Thymus (tissue), 11 donors: ENCODE data around the gene PTPN1. TPM values are rescaled to one million over a fixed set of nuclear protein-coding genes. Genes with fewer than 3 reads are reported as not detected.
A peak's percentile ranks its signal among the peaks of the same experiment; 100 is the strongest.
"Not testable (repeated sequence)": the region's sequence is repeated elsewhere in the genome, so short reads cannot be mapped to it uniquely, and the experiment has no call there.

Source experiments
- DNase-seq, 9 donors: peaks; one replicate each; pipeline ENCODE4 v3.0.0-alpha.2; 2013; ENCODE audit warnings: low spot score in 9 of 9, low read depth in 6 of 9, missing footprints in 1 of 9
- H3K27ac ChIP-seq, 2 donors: one replicate each; pipeline ENCODE4 v1.5.1; 2013; ENCODE audit warnings: control low read depth in 1 of 2, low read depth in 1 of 2, low read length in 1 of 2, mild to moderate bottlenecking in 1 of 2, moderate library complexity in 1 of 2
- H3K27me3 ChIP-seq, 2 donors: one replicate each; pipeline ENCODE4 v1.5.1; 2013; ENCODE audit warnings: low read length in 1 of 2; ENCODE audit not compliant: control insufficient read depth in 2 of 2, insufficient read depth in 1 of 2
- H3K36me3 ChIP-seq, 2 donors: one replicate each; pipeline ENCODE4 v1.5.1; 2013; ENCODE audit warnings: low read length in 1 of 2, mild to moderate bottlenecking in 1 of 2, moderate library complexity in 1 of 2; ENCODE audit not compliant: control insufficient read depth in 2 of 2, insufficient read depth in 2 of 2
- H3K4me1 ChIP-seq, 2 donors: one replicate each; pipeline ENCODE4 v1.5.1; 2013; ENCODE audit warnings: low read length in 2 of 2; ENCODE audit not compliant: control insufficient read depth in 2 of 2, insufficient read depth in 2 of 2
- H3K4me3 ChIP-seq, 2 donors: one replicate each; pipeline ENCODE4 v1.5.1; 2013; ENCODE audit warnings: low read length in 2 of 2, control low read depth in 1 of 2, mild to moderate bottlenecking in 1 of 2
- H3K9me3 ChIP-seq, 2 donors: one replicate each; pipeline ENCODE4 v1.5.1; 2013; ENCODE audit warnings: low read length in 1 of 2, mild to moderate bottlenecking in 1 of 2; ENCODE audit not compliant: control insufficient read depth in 2 of 2, insufficient read depth in 1 of 2
- WGBS: extraction: QIAGEN DNeasy Blood & Tissue Kit; methylation state at CpG from one replicate; pipeline ENCODE4 v1.1.7; 2013; 5-methylcytosine and 5-hydroxymethylcytosine counted together
- polyA plus RNA-seq: library from polyadenylated mRNA; stranded (reverse); fragments of 200-250 nt; gene quantifications from one replicate; pipeline ENCODE4 v1.2.3, GENCODE V29; 2013
- total RNA-seq: library from RNA; stranded (reverse); fragments of 120-200 nt; gene quantifications from one replicate; pipeline ENCODE4 v1.2.4, GENCODE V29; 2013
- donor health status: healthy.

Gene PTPN1
- total and polyA plus RNA-seq, 2 donors = 23.0 to 56.1 TPM

- Histone ChIP-seq H3K4me3 (no peak overlapping the region), H3K36me3 (no peaks in the 10 kb centered on the region), H3K9me3 (no peaks in the 10 kb centered on the region), H3K27me3 (no peaks in the 10 kb centered on the region), H3K4me1 (peaks cover 0 to 2% of the 10 kb centered on the region in 2 donors), H3K27ac (no peak overlapping the region)
- peak in 2 of 9 donors; percentile 28 to 47 for DNase-seq
- WGBS = 91% methylated on average over 3 of the region's 3 CpGs
These were observed 42.3 kb upstream of the PTPN1 start for GRCh38 chr20:50467718-50468356.

DNA sequence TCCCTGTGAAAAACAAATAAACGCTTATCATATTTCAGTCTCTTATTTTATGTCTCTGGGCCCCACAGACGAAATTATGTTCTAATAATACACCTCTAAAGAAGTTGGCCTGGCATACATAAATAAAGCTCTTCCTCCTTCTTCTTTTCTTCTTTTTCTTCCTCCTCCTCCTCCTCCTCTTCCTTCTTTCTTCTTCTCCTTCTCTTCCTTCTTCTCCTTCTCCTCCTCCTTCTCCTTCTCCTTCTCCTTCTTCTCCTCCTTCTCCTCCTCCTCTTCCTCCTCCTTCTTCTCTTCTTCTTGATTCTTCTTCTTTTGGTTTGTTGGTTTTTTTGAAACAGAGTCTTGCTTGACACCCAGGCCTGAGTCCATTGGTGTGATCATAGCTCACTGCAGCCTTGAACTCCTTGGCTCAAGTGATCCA lies 41.8 kb upstream of the PTPN1 start:
- 94% methylated on average over 2 of the region's 2 CpGs for WGBS
- H3K36me3 ChIP-seq = no peaks in the 10 kb centered on the region
- H3K27ac ChIP-seq = no peak overlapping the region
- DNase-seq = no peak
- H3K4me3 ChIP-seq = no peak overlapping the region
- no peaks in the 10 kb centered on the region for H3K27me3 ChIP-seq
- no peaks in the 10 kb centered on the region for H3K9me3 ChIP-seq
- H3K4me1 ChIP-seq = peaks cover 0 to 2% of the 10 kb centered on the region in 2 donors

DNA sequence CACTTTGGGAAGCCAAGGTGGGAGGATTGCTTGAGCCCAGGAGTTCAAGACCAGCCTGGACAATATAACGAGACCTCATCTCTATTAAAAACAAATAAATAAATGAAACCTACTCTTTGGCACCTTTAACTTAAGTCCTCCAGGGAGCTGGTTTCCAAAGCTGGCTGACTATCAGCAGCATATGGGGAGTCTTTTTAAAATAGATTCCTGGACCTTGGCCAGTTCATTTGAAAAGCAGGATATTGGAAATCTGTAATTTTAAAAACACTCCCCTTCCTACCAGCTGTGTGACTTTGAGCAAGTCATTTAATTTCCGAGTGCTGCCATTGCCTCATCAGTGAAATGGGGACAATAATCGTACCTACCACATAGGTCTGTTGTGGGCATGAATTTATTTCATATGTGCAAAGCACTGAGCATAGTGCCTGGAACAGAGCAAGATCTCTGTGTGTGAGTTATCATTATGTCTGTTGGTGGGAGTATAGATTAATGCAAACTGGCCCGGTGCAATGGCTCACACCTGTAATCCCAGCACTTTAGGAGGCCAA lies 40.9 kb upstream of the PTPN1 start:
- Histone ChIP-seq H3K36me3 (no peaks in the 10 kb centered on the region), H3K27ac (no peak overlapping the region), H3K4me3 (no peak overlapping the region), H3K27me3 (no peaks in the 10 kb centered on the region), H3K4me1 (peaks cover 0 to 2% of the 10 kb centered on the region in 2 donors), H3K9me3 (no peaks in the 10 kb centered on the region)
- no peak for DNase-seq
- WGBS = 98% methylated on average over 4 of the region's 4 CpGs

- Histone ChIP-seq H3K27me3 (no peaks in the 10 kb centered on the region), H3K9me3 (no peaks in the 10 kb centered on the region), H3K4me1 (no peaks in the 10 kb centered on the region), H3K36me3 (no peaks in the 10 kb centered on the region), H3K4me3 (no peak overlapping the region), H3K27ac (no peak overlapping the region)
- 99% methylated on average over 2 of the region's 2 CpGs for WGBS
- DNase-seq = no peak
These were observed 40.4 kb upstream of the PTPN1 start for GRCh38 chr20:50469796-50470195.

- 91% methylated on average over 4 of the region's 4 CpGs for WGBS
- Histone ChIP-seq H3K4me1 (no peaks in the 10 kb centered on the region), H3K9me3 (no peaks in the 10 kb centered on the region), H3K36me3 (no peaks in the 10 kb centered on the region), H3K27me3 (no peaks in the 10 kb centered on the region), H3K4me3 (no peak overlapping the region), H3K27ac (no peak overlapping the region)
- no peak for DNase-seq
These were observed 39.8 kb upstream of the PTPN1 start for GRCh38 chr20:50470264-50470858.

GRCh38 chr20:50471231-50471630 lies 39.0 kb upstream of the PTPN1 start:
- 48% methylated on average over 1 of the region's 1 CpG for WGBS
- no peaks in the 10 kb centered on the region for H3K9me3 ChIP-seq
- H3K27me3 ChIP-seq = no peaks in the 10 kb centered on the region
- H3K4me1 ChIP-seq = peaks cover 0 to 2% of the 10 kb centered on the region in 2 donors
- no peak for DNase-seq
- H3K36me3 ChIP-seq = no peaks in the 10 kb centered on the region
- H3K27ac ChIP-seq = no peak overlapping the region
- no peak overlapping the region for H3K4me3 ChIP-seq

DNA sequence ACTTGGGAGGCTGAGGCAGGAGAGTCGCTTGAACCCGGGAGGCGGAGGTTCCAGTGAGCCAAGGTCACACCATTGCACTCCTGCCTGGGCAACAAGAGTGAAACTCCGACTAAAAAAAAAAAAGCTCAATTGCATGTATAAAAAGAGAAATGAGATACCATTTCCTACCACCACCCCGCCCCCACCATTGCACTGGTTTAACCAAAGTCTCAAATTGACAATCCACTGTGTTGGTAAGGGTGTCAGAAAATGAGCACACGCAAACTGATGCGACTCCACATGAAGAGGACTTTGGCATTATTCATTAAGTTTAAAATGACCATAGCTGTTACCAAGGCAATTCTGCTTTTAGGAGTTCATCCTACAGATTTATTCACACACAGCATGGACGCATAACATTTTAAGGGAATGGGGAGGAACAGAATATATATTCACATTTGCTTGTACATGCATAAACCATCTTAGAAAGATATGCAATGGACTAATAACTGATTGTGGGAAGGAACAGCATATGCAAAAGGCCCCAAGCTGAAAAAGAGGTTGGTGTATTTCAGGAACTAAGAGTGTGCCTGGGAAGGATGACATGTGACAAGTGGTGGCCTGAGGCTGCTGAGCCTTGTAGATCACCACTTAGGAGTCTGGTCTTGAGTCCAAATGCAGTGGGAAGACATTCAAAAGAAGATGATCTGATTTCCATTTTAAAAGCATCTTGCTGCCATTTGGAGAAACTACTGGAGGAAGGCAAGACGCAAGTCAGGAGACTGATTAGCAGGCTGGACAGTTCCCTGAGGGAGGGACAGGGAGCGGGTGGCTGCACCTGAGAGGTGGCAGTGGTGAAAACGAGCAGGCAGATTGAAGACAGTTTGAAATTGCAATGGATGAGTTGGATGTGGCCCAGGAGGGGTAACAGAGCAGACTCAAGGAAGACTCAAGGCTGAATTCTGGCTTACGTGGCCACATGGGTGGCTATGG lies 37.2 kb upstream of the PTPN1 start:
- no peak for DNase-seq
- H3K4me1 ChIP-seq = peaks cover 0 to 2% of the 10 kb centered on the region in 2 donors
- no peaks in the 10 kb centered on the region for H3K36me3 ChIP-seq
- WGBS = 95% methylated on average over 12 of the region's 12 CpGs
- no peak overlapping the region for H3K27ac ChIP-seq
- H3K27me3 ChIP-seq = no peaks in the 10 kb centered on the region
- H3K4me3 ChIP-seq = no peak overlapping the region
- no peaks in the 10 kb centered on the region for H3K9me3 ChIP-seq

DNA sequence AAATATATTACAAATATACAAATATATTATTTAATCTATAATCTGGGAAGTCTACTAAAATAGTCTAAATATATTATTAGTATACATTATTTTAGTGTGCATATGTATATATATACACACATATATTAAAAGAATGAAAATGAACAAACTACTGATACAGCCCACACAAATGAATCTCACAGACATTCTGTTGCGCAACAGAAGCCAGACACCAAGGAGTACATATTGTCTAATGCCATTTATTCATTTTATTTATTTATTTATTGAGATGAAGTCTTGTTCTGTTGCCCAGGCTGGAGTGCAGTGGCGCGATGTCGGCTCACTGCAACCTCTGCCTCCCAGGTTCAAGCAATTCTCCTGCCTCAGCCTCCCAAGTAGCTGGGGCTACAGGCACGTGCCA lies 35.8 kb upstream of the PTPN1 start:
- not testable (repeated sequence) for H3K4me3 ChIP-seq, H3K27me3 ChIP-seq, H3K36me3 ChIP-seq, H3K4me1 ChIP-seq, H3K27ac ChIP-seq, H3K9me3 ChIP-seq, DNase-seq
- 96% methylated on average over 5 of the region's 5 CpGs for WGBS
